ENCODE data around the gene SLIT3.

SLIT3 gene

DNA sequence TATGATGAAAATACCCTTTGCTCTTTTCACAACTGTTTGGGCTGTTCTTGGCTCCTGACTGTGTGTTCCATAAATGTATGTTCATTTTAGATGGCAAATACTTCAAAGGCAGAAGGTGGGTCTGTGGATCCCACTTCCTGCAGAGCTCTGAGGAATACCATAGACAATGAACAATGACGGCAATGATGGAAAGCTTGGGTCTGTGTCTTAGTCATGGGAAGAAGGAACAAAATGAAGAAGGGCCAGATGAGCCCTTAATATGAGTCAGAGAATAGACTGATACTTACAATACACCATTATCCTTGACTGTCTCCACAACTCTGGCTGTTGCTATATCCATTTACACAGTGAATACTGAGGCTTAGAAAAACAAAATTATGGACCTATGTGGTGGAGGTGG lies 126.0 kb downstream of the SLIT3 start:
- Mint-ChIP-seq H3K36me3 (no peaks in the 10 kb centered on the region), H3K4me1 (no peaks in the 10 kb centered on the region), H3K9me3 (peaks cover 0 to 1% of the 10 kb centered on the region in 2 donors), H3K27ac (no peak overlapping the region), H3K27me3 (no peaks in the 10 kb centered on the region), H3K4me3 (no peak overlapping the region)
- DNase-seq (no peak), ATAC-seq (replicated peaks) (no peak)

DNA sequence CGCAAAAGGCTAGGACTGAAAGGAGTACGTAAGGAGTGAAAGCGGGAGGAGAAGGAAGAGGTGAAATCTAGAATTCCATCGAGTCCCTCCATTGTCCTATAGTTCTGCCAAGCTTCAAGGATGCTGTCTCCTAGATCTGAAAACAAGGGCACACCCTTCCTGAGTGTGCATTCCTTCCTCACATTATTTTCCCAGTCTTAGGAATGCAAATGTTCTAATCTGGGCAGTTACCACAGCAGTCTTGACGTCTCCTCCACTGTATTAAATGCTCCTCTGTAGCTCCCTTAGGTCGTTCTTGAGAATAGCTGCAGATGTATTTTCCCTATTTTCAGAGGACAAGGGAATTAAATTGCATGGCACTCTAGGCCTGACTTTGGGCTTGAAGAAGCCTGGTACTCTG lies 127.6 kb downstream of the SLIT3 start:
- Mint-ChIP-seq H3K9me3 (peaks cover 0 to 1% of the 10 kb centered on the region in 2 donors), H3K4me3 (no peak overlapping the region), H3K27ac (no peak overlapping the region), H3K27me3 (no peaks in the 10 kb centered on the region), H3K36me3 (no peaks in the 10 kb centered on the region), H3K4me1 (no peaks in the 10 kb centered on the region)
- DNase-seq, result no peak
- ATAC-seq (replicated peaks), result no peak

DNA sequence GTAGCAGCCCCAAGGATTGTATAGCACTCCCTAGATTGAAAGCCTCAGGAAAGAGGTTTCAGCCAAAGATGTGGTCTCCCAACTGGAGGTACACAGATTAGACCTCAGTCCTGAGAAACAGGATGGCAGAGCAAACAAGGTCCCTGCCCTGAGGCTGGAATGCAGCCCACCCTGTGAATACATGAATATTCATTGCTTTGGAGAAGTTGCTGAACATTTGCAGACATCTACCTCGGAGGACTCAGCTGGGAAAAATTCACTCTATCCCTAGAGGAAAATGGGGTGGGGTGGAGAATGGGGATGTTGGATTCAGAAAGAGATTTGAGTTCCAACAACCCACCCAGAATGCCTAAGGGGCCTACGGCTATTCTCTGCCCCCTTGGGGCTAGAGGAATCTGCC lies 129.4 kb downstream of the SLIT3 start:
- DNase-seq (no peak), ATAC-seq (replicated peaks) (no peak)
- Mint-ChIP-seq H3K27me3 (peaks cover 5 to 6% of the 10 kb centered on the region in 2 donors), H3K4me1 (no peaks in the 10 kb centered on the region), H3K4me3 (no peak overlapping the region), H3K27ac (no peak overlapping the region), H3K36me3 (no peaks in the 10 kb centered on the region), H3K9me3 (peaks cover 0 to 1% of the 10 kb centered on the region in 2 donors)

DNA sequence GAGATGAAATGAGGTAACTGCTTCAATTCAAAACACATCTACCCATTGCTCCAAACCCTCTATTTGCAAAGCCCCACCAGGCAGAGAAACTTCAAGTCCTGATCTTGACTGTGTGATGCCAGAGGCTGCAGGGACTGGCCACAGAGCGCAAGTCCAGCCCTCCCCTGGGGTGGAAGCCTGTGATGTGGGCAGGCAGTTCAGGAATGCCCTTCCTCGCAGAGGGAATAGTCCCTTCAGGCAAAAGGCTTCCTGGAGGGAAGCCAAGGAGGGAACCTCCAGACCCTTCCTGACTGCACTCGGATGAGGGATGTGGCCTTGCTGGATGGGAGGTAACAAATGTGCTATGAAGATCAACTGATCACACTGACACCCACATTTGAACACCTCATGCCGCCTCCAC lies 131.2 kb downstream of the SLIT3 start:
- Mint-ChIP-seq H3K9me3 (peaks cover 0 to 1% of the 10 kb centered on the region in 2 donors), H3K36me3 (no peaks in the 10 kb centered on the region), H3K27ac (no peak overlapping the region), H3K27me3 (peaks cover 5 to 6% of the 10 kb centered on the region in 2 donors), H3K4me1 (no peaks in the 10 kb centered on the region), H3K4me3 (no peak overlapping the region)
- ATAC-seq (replicated peaks) (no peak), DNase-seq (no peak)

DNA sequence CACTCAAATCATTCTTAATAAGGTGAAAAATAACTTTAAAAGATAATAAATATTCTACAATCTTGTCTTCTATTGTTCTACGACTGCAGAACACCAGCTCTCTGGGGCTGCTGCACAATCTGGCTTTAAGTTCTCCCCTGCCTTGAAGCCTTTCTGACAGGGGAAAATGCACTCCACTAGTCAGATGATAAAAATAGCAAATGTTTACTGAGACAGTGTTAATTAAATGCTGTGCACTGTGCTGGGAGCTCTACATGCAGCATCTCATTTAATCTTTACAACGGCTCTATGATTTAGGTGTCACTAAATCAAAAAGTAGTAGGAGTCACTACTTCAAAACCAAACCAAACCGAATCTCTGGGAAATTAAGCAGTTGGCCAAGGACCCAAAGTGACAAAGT lies 132.7 kb downstream of the SLIT3 start:
- peaks cover 5 to 6% of the 10 kb centered on the region in 2 donors for H3K27me3 Mint-ChIP-seq
- no peaks in the 10 kb centered on the region for H3K4me1 Mint-ChIP-seq
- no peak for DNase-seq
- H3K36me3 Mint-ChIP-seq, result no peaks in the 10 kb centered on the region
- peaks cover 0 to 1% of the 10 kb centered on the region in 2 donors for H3K9me3 Mint-ChIP-seq
- H3K4me3 Mint-ChIP-seq, result no peak overlapping the region
- ATAC-seq (replicated peaks), result no peak
- H3K27ac Mint-ChIP-seq, result no peak overlapping the region

DNA sequence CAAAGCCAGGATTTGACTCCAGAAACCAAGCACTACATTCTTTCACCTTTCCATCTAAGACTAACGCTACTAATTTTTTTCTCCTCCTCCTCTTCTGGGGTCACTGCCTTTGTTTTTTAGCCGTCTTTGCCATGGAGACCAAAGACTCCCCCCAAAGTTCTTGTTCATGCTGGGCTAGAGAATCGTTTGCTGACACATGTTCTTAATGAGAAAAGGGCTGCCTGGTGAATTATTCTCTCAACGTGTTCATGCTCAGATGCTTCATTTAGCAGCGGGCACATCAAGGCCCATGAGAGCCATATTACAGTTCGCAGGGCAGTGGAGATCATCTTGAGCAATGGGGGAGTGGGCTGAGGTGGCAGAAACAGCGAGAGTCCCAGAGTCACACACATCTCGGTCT lies 134.9 kb downstream of the SLIT3 start:
- no peak for DNase-seq
- Mint-ChIP-seq H3K36me3 (no peaks in the 10 kb centered on the region), H3K4me1 (no peaks in the 10 kb centered on the region), H3K4me3 (no peak overlapping the region), H3K9me3 (peaks cover 0 to 1% of the 10 kb centered on the region in 2 donors), H3K27ac (no peak overlapping the region), H3K27me3 (peaks cover 5 to 6% of the 10 kb centered on the region in 2 donors)
- ATAC-seq (replicated peaks), result no peak

DNA sequence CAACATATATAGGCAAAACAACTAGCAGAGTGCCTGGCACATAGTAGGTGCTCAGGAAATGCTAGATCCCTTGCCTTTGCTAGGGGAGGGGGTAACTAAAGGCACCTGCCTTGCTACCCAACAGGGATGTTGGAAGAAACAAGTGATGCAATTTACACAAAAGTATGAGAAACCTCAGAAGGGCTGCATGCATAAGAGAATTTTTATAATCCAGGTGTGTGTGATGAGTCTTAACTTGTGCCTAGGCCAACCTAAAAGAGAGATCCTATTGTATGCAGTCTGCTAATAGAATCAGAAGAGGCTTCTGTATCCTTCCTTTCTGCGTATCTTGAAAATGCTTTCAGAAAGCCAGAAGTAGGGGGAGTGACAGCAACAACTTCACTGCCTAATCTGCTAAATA lies 135.9 kb downstream of the SLIT3 start:
- Mint-ChIP-seq H3K9me3 (no peaks in the 10 kb centered on the region), H3K27ac (no peak overlapping the region), H3K36me3 (no peaks in the 10 kb centered on the region), H3K27me3 (peaks cover 5 to 6% of the 10 kb centered on the region in 2 donors), H3K4me1 (no peaks in the 10 kb centered on the region), H3K4me3 (no peak overlapping the region)
- ATAC-seq (replicated peaks), result no peak
- no peak for DNase-seq

DNA sequence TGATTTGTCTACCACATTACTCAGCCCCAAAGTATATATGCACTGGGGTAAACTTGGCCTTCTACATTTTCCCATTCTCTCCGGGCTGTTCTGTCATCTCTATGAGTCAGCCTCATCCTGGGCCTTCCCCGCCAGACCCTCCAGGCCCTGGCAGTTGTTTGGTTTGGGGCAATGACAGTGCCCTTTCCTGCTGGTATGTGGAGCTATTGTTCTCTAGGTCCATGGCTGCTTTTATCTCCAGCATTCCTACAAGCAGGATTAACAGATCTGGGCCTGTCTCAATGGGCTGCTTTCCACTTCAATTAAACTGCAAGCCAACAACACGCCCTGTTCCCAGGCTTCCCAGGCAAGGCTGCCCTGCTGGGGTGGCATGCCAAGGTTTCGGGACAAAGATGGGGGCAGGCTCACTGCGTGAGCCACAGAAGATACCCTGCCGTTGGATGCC lies 136.4 kb downstream of the SLIT3 start:
- ATAC-seq (replicated peaks) (no peak), DNase-seq (no peak)
- Mint-ChIP-seq H3K4me3 (no peak overlapping the region), H3K27ac (no peak overlapping the region), H3K27me3 (peaks cover 5 to 6% of the 10 kb centered on the region in 2 donors), H3K4me1 (no peaks in the 10 kb centered on the region), H3K36me3 (no peaks in the 10 kb centered on the region), H3K9me3 (peaks cover 0 to 2% of the 10 kb centered on the region in 2 donors)

DNA sequence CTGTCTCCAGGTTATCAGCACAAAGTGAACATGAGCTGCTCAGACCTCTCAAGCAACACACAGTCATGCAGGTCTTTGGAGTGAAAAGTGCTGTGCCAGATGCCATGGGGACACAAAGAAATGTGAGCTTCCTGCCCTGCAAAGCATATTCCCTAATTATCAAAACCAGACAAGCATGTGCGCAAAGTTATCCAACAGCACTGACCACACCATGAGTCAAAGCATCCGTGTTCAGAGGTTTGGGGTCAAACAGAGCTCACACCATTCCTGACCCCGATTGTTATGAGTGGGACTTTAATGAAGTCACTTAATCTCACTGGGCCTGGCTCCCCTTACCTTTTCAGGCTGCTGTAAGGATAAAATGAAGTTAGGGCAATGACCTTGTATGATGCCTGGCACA lies 138.5 kb downstream of the SLIT3 start:
- ATAC-seq (replicated peaks), result no peak
- Mint-ChIP-seq H3K36me3 (peaks cover 0 to 3% of the 10 kb centered on the region in 2 donors), H3K4me3 (no peak overlapping the region), H3K27ac (no peak overlapping the region), H3K27me3 (no peaks in the 10 kb centered on the region), H3K9me3 (peaks cover 8 to 10% of the 10 kb centered on the region in 2 donors), H3K4me1 (no peaks in the 10 kb centered on the region)
- no peak for DNase-seq

DNA sequence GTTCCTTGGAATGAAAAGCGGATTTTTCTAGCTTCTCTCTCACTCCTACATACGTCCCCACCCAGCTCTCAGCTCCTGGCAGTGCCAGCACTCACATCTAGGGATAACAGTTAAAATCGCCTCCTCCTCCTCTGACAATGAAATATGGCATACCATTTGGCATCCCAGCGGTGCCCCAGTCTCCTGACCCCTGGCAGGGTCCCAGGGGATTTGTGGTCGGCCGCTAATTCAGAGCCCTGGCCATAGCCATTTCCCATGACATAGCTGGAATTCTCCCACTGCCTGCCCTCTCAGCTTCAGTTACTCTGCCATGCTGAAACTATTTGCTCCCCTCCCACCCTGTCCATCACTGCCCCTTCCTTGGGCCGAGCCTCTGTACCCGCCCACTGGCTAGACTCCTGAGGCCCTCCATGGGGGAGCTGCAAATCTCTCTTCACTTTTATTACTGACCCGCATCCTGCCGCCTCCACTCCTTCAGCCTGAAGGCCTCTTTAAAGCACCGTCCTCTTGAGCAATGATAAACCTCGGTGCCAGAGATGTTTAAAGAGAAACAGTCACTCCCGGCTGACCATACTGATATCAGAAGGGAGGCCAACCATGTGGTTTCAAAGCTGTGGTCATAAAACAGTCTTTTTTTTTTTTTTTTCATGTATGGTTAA lies 139.8 kb downstream of the SLIT3 start:
- Mint-ChIP-seq H3K9me3 (peaks cover 11 to 12% of the 10 kb centered on the region in 2 donors), H3K27ac (no peak overlapping the region), H3K4me3 (no peak overlapping the region), H3K36me3 (peaks cover 0 to 3% of the 10 kb centered on the region in 2 donors), H3K27me3 (peaks cover 0 to 2% of the 10 kb centered on the region in 2 donors), H3K4me1 (no peaks in the 10 kb centered on the region)
- ATAC-seq (replicated peaks) (no peak), DNase-seq (no peak)

DNA sequence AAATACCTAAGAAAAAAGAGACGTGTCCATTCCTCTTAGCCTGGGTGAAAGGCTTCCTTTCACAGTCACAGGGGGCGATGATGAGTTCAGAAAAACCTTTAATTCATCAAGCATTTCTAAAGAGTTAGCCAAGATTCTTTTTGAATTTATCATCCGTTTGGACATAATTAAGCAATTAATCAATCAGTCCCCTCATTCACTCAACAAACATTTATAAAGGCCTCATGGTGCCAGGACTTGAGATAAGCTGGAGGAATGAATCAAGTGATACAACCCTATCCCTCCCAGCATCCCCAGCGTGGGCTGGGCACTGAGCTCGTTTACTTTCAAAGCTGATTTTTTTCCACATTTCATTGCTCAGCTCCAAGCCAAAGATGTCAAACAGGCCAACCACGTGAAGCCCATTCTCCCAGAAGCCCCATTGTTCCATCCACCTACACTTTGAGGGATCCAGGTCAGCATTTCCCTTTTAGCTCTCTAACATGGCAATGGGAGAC lies 140.5 kb downstream of the SLIT3 start:
- ATAC-seq (replicated peaks) (no peak), DNase-seq (no peak)
- Mint-ChIP-seq H3K4me3 (no peak overlapping the region), H3K9me3 (peaks cover 11 to 12% of the 10 kb centered on the region in 2 donors), H3K36me3 (peaks cover 0 to 3% of the 10 kb centered on the region in 2 donors), H3K27ac (no peak overlapping the region), H3K4me1 (no peaks in the 10 kb centered on the region), H3K27me3 (peaks cover 0 to 4% of the 10 kb centered on the region in 2 donors)

DNA sequence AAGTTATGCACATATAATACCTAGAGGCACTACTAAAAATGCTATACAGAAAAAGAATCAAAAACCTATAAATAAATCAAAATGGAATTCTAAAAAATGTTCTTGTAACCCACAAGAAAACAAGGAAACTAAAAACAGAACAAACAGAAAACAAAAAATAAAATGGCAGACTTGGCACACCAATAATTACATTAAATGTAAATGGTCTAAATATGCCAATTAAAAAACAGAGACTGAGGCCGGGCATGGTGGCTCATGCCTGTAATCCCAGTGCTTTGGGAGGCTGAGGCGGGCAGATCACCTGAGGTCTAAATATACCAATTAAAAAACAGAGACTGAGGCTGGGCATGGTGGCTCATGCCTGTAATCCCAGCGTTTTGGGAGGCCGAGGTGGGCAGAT lies 142.2 kb downstream of the SLIT3 start:
- H3K4me1 Mint-ChIP-seq, result no peaks in the 10 kb centered on the region
- peaks cover 0 to 3% of the 10 kb centered on the region in 2 donors for H3K36me3 Mint-ChIP-seq
- DNase-seq, result no peak
- H3K27me3 Mint-ChIP-seq, result peaks cover 0 to 4% of the 10 kb centered on the region in 2 donors
- H3K9me3 Mint-ChIP-seq, result peaks cover 11 to 12% of the 10 kb centered on the region in 2 donors
- no peak overlapping the region for H3K4me3 Mint-ChIP-seq
- H3K27ac Mint-ChIP-seq, result no peak overlapping the region
- no peak for ATAC-seq (replicated peaks)

DNA sequence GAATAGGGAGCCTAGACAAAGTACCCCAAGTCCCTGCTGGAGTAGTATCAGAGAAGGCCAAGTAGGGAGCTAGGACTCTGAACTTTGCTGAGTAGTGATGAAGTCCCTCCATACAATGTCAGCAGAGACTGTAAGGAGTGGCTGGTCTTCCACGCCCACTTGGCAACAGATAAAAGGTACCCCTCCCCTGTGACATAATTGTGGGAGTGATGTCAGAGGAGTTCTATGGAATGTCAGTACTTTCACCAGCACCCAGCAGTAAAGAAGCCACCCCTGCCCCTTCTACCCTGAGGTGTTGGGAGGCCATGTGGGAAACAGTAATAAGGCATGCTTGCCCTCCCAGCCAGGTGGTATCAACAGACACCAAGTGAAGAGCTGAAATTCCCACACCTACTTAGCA lies 143.9 kb downstream of the SLIT3 start:
- H3K9me3 Mint-ChIP-seq, result peaks cover 11 to 12% of the 10 kb centered on the region in 2 donors
- no peak overlapping the region for H3K4me3 Mint-ChIP-seq
- no peak for ATAC-seq (replicated peaks)
- H3K27ac Mint-ChIP-seq, result no peak overlapping the region
- H3K4me1 Mint-ChIP-seq, result no peaks in the 10 kb centered on the region
- H3K36me3 Mint-ChIP-seq, result peaks cover 0 to 3% of the 10 kb centered on the region in 2 donors
- no peak for DNase-seq
- H3K27me3 Mint-ChIP-seq, result peaks cover 0 to 4% of the 10 kb centered on the region in 2 donors

DNA sequence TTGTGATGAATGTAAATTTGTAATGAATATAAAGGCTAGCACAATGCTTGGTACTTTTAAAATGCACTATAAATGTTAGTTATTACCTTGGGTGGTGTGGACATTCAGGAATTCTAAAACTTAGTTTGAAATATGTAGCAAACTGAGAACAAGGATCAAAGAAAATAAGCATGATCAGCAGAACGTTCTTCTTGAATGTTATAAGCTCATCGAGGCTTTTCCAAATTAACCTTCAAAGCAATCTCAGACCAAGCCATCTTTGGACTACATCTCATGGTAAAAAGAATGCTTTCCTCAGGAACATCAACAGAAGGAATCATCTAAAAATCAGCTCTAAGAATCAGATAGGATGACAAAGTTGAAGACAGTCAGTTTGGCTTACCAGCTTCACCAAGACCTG lies 146.3 kb downstream of the SLIT3 start:
- H3K36me3 Mint-ChIP-seq, result peaks cover 0 to 3% of the 10 kb centered on the region in 2 donors
- no peak for ATAC-seq (replicated peaks)
- peaks cover 10 to 11% of the 10 kb centered on the region in 2 donors for H3K9me3 Mint-ChIP-seq
- no peak for DNase-seq
- no peaks in the 10 kb centered on the region for H3K4me1 Mint-ChIP-seq
- H3K4me3 Mint-ChIP-seq, result no peak overlapping the region
- H3K27me3 Mint-ChIP-seq, result peaks cover 0 to 4% of the 10 kb centered on the region in 2 donors
- H3K27ac Mint-ChIP-seq, result no peak overlapping the region

DNA sequence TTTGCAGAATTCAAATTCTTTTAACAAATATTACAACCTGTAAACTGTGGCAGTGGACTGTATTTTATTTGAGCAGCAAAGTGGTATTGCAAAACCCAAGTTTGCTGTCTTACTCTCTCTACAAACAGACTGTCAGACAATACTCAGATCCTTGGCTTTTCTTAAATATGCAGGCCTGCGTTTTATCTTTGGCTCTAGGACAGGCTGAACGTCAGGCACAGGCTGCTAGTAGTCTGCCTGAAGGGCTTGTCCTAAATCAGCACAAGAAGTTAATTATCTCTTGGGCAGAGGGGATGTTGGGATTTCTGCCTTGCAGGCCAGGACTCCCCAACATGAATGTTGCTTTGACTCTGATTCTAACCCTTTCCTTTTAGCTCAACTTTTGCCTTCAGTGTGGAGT lies 147.5 kb downstream of the SLIT3 start:
- Mint-ChIP-seq H3K4me1 (no peaks in the 10 kb centered on the region), H3K27me3 (peaks cover 0 to 4% of the 10 kb centered on the region in 2 donors), H3K36me3 (peaks cover 0 to 3% of the 10 kb centered on the region in 2 donors), H3K4me3 (no peak overlapping the region), H3K27ac (no peak overlapping the region), H3K9me3 (peaks cover 8 to 11% of the 10 kb centered on the region in 2 donors)
- ATAC-seq (replicated peaks) (no peak), DNase-seq (no peak)
